ENCODE results near the gene GPR137C.

The GPR137C gene

DNA sequence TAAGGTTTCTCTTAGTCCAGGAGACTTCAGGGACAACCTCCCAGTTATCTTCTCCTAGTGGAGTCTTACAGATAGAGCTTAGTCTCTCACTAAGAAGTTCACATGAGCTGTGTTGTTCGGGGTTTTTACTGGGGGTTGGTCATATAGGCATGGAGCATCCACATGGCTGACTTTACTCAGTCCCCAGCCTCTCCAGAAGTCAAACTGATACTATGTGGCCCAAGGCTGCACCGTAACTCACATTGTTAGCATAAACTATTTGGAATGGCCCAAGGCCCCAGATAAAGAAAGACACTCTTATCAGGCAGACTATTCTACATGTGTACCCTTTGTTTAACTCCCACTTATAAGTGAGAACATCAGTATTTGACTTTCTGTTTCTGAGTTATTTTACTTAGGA lies 23.2 kb downstream of the GPR137C start:
- DNase-seq, result no peak

DNA sequence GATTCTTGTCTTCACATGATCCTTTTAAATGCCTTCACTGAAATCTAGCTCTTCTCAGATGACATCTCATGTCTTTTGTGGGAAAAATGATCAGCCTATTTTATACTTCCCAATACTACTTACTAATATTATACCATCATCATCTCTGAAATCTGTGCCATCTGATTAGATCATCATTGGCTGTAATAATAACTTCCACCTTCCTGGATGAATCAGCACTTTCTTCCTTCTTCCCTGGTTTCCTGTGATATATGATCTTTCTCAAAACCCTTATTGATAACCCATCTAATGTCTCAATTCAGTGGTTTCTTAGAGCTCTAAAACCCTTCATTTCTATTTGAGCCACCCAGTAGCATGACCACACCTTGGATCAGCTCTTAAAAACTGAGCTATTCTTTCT lies 30.9 kb downstream of the GPR137C start:
- DNase-seq, result no peak

DNA sequence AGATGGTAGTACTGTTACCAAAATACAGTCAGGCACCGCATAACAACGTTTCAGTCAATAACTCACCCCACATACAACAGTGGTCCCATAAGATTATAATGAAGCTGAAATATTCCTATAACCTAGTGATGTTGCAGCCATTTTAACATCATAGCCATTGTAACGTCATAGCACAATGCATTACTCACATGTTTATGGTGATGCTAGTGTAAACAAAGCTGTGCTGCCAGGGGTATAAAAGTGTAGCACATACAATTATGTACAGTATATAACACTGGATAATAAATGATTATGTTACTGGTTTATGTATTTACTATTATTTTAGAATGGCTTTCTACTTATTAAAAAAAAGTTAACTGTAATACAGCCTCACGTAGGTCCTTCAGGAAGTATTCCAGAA lies 37.0 kb downstream of the GPR137C start:
- no peak for DNase-seq

DNA sequence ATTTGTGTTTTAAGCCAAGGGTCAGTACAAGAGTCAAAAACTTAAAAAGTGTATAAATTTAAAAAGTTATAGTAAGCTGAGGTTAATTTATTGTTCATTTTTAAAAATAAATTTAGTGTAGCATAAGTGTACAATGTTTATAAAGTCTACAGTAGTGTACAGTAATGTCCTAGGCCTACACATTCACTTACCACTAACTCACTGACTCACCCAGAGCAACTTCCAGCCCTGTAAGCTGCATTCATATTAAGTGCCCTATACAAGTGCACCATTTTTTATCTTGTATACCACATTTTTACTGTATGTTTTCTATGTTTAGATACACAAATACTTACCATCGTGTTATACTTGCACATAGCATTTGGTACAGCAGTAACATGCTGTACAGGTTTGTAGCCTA lies 37.7 kb downstream of the GPR137C start:
- no peak for DNase-seq

DNA sequence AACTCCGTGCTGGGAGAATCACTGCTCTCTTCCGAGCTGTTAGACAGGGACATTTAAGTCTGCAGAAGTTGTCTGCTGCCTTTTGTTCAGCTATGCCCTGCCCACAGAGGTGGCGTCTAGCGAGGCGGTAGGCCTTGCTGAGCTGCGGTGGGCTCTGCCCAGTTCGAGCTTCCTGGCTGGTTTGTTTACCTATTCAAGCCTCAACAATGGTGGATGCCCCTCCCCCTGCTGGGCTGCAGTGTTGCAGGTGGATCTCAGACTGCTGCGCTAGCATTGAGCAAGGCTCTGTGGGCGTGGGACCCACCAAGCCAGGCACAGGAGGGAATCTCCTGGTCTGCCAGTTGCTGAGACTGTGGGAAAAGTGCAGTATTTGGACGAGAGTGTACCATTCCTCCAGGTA lies 43.7 kb downstream of the GPR137C start:
- no peak for DNase-seq

DNA sequence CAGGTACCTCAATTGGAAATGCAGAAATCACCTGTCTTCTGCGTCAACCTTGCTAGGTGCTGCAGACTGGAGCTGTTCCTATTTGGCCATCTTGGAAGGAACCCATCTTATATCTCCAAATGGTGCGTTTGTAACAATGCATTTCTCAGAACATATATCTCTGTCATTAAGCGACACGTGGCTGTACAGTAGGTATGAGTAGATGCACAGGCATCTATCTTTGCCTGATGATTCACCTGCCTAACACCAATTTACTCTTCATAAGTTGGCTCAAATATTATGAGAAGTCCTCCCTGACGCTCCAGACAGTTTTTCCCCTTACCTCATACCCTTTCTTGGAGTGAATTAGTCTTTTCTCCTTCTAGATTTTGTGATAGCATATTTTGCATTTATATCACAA lies 44.2 kb downstream of the GPR137C start:
- no peak for DNase-seq

DNA sequence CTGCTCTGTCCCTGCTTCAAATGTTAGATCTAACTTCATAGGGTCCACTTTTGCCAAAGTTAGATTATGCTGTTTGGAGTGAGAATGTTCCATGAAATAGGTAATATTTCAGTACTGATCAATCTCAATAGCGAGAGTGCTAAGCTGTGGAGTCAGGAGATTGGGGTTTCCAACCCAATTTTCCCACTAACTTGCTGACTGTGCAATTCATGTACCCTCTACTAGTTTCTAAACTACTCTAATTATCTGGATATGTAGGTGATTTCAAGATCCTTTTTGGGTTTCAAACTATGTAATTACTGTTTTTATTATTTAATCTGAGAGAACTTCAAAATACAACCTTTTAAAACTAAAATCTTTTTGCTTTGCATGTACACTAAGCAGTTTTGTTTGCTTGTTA lies 45.9 kb downstream of the GPR137C start:
- no peak for DNase-seq

DNA sequence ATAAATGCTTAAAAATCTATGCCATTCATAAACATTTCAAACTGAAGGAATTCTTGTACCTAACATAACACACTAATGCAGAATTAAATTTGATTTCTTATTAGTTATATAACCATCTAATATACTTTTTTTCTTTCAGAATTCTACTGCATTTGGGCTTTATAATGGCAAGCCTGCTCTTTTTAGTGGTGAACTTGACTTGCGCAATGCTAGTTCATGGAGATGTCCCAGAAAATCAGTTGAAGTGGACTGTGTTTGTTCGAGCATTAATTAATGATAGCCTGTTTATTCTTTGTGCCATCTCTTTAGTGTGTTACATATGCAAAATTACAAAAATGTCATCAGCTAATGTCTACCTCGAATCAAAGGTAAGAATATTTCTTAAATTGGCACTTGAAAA lies 47.3 kb downstream of the GPR137C start:
- DNase-seq, result no peak

DNA sequence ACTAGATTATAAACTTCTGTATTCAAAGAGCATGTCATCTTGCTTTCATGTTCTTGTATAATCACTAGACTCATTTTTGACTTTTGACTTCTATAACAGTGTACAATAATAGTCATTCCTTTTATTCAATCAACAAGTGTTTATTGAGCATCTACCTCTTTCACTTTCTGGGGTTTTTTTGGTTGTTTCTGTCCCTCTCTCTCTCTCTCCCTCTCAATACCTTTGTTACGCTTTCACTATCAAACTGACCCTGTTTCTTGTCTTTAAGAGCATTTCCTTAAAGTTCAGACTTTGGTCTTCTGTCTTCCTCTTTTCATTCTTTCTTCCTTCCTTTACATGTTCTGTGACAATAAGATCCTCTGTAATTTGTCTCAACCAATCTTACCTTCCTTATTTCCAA lies 49.5 kb downstream of the GPR137C start:
- DNase-seq, result no peak

DNA sequence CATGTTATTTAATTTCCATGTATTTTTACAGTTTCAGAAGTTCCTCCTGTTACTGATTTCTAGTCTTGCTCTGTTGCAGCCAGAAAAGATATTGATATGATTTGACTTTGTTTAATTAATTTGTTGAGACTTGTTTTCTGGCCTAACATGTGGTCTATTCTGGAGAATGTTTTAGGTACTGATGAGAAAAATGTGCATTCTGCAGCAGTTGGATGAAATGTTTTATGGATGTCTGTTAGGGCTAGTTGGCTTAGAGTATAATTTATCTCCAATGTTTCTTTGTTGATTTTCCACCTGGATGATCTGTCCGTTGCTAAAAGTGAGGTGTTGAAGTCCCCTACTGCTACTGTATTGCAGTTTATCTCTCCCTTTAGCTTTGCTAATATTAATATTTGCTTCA lies 54.4 kb downstream of the GPR137C start:
- no peak for DNase-seq

DNA sequence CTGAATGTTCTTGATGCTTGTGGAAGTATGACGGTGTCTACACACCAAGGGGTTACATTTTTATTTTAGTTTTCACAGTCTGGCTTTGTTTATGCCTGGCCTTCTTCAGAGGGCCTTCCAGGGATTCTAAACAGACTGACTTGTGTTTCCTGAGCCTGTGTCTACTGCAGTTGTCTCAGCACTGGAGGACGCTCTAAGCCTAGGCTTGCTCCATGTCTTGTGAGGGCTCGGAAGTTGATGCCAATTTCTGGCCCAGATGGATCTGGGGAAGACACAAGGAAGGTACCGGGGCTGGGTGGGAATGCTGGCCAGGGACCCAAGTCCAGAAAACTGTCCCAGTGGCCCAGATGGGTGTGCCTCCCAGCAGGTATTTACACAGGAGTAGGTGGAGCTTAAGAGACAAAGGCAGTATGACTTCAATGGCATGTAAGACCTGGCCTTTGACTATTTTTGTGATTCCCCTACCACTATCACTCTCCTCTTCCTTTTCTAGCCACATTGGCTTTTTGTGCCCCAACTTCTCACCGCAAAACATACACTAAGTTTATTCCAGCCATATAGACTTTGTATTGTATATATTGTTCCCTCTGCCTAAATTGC lies 56.9 kb downstream of the GPR137C start:
- DNase-seq, result no peak

DNA sequence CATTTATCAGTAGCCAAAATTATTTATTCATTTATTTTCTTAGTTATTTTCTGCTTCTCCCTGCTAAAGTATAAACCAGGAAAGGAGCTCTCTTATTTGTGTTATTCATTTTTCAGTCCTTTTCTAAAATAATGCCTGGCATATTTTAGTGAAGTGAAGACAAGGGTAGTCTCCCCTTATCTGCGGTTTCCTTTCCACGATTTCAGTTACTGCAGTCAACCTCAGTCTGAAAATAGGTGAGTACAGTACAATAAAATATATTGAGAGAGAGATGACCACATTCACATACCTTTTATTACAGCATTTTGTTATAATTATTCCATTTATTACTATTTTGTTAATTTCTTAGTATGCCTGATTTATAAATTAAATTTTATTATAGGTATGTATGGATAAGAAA lies 57.6 kb downstream of the GPR137C start:
- DNase-seq, result no peak

DNA sequence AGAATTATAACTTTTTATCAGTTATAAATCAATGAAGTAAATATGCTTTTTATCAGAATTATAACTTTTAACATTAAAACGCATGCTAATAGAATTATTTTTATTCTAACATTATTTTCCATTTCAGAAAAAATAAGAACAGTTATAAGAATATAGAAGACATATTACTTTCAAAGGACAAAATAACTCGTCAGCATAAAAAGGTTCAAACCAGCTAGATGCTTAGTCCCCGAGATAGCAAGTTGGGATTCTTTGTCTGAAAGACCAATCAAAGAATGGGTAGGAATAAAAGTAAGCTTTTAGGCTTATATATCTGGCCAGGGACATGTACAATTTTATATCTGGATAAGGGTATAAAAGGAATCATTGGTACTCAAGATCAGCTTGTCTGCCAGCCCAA lies 66.0 kb downstream of the GPR137C start:
- no peak for DNase-seq

DNA sequence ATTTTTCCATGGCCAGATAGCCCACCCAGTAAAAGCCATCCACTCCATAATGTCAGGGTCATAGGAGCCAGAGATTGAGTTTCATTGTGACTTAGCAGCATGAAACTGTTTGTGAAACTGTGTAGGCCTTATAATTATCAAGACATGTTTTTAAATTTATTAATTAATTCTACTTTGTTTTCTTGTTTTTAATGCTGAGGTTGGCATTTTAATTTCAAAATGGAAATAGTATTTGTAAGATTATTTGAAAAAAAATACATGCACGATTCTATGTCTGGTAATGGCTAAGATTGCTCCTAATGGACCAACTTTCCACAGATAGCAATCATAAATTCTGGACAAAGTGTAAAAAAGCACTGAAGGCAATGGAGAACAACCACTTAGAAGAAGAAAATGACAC lies 67.1 kb downstream of the GPR137C start:
- DNase-seq, result no peak

DNA sequence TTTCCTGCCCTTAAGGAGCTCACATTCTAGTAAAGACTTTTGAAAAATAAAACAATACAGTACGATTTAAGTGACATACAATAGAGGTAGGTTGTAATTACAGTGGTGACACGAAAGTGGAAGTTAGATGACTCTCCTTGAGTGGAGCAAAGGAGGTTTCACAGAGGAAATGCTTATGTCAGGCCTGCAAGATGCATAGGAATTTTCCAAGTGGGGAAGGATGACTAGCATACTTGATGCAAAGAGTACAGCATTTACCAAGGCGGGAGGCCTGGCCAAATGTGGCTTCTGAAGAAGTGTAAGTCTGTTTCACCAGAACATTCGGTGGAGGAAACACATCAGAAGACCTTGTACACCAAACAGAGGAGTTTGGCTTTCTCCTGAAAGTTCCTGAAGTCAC lies 87.5 kb downstream of the GPR137C start:
- DNase-seq, result no peak

DNA sequence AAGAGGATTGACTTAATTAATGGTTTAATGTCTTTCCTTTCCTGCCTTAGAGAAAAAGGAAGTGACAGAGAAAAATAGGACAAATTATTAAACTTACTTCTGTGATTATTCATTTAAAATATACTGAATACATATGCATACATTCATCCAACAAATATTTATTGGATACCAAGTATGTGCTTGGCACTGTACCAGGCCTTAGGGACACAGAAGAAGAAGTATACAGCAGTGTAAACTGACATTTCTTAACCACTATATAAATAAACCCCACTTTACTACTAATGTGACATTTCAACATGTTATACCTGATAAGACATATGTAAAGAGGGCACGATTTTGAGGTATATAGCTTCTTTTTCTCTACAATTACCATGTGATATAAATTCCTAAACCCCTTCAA lies 89.1 kb downstream of the GPR137C start:
- no peak for DNase-seq

DNA sequence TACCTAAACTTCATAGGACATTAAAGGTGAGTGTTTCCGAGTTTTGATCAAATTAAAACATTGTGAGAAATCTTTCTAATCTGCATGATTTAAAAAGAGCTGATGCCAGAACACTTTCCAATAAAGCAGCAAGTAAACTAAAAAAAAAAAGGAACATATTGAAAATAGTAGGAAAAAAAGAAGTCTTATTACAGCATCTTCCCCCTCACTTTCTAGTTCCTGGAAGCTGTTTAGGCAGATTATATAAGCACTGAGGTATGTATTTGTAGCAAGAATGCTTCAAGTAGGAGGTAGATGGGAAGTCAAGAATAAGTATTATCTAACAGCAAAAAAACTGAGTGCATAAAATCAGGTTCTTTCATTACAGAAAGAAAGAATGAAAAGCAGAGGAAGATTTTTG lies 96.9 kb downstream of the GPR137C start:
- no peak for DNase-seq

DNA sequence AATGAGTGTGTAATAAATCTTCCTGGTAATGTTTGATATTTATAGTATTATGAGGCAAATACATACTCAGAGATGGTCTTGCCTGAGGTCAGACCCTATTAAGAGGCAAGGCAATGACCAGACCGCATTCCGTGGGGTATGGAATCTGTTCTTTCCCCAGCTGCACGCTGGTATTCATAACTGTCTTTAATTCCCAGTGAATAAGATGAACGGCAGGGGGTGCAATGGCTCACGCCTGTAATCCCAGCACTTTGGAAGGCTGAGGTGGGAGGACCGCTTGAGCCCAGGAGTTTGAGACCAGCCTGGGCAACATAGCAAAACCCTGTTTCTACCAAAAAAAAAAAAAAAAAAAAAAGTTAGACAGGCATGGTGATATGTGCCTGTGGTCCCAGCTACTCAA lies 98.1 kb downstream of the GPR137C start:
- DNase-seq, result no peak

DNA sequence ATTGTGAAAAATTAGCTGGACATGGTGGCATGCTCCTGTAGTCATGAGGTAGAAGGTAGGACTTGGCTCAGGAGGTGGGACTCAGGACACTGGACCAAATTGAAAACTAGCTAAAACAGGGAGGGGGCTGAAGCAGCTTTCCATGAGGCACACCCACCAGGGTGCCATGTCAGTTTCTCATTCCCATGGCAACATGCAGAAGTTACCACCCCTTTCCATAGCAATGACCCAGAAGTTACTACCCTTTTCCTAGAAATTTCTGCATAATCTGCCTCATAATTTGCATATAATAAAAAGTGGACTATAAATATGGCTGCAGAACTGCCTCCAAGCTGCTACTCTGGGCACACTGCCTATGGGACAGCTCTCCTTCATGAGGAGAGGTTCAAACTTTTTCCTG lies 104.3 kb downstream of the GPR137C start:
- no peak for DNase-seq

DNA sequence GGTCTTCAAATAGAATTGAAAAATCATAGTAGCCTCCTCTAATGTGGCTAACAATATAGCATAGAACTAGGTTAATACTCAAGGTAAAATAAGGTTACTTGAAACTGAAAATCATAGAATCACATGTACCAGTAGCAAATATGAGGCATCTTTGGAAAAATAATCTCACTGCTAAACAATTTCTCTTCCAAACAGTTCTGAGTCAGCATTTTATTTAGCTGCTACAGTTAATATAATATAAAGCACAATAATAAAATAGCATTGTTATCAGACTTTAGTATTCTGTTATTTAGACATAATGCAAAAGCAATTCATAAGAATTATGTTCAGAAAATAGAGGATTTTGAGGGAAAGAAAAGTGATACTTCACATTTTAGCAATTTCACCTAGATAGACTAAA lies 107.7 kb downstream of the GPR137C start:
- DNase-seq, result no peak

DNA sequence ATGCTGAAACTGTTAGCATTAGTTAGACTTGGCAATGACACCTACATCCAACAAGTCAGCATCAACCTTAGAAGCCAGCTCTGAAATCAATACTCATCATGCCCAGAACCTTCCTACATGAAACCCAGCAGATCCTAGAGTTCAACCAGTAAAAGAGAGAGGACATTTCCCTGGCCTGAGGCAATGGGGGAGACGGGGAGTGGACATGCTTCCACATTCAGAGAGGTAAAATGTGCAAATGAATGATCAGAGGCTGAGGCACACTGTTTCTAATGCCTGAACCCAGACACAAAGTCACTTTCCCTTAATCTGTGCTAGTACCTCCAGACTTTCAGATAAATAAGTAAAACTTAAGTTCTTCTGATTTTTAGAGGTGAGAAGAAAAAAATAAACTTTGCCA lies 108.2 kb downstream of the GPR137C start:
- no peak for DNase-seq

DNA sequence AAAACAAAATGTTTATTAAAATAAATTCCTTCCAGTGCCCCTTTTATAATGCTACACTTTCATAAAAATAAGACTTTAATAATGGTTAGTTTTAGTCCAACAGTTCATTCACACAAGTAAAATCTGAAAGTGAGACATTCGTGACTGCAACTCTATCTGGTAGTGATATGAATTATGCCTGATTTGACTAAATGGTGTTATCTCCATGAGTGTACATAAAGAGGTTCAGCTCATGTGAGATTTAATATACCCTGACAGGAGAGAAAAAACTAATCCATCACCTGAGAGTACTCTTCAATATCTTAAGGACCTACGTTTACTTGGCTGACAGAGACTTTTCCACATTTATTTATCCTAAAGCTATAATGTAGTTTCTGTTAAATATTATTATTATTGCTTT lies 108.7 kb downstream of the GPR137C start:
- DNase-seq, result no peak

DNA sequence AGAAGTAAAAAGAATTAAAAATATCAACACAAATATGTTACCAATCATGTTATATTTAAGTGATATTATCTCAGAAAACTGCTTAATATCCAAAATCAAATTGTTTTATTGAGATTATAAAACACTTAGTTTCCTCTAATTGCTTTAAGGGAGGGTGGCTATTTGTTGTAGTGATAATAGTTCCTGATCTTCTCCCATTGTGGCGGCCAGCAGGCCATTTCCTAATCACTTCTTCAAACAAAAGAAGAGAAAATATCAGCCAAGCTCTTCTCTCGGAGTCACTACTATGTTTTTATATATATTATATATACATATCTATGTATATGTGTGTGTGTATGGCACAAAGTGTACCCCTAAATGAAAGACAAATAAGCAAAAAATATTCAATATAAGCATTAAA lies 111.2 kb downstream of the GPR137C start:
- no peak for DNase-seq

DNA sequence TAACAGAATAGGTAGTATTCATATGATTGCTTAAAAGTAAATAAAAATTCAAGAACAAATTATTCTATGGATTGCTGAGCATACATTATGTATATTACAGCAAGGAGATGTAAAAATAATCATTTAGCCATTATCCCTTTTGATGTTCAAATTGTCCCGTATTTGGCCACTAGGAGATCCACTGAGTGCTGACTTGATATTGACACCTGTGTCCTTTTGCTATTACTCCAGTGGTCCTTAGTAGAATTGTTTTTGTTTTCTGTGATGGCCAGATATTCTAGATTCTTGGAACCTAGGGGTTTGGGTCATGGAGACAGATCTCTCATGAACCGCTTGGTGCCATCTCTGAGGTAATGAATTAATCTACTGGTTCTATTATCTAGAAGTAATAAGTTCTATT lies 126.0 kb downstream of the GPR137C start:
- DNase-seq, result no peak

DNA sequence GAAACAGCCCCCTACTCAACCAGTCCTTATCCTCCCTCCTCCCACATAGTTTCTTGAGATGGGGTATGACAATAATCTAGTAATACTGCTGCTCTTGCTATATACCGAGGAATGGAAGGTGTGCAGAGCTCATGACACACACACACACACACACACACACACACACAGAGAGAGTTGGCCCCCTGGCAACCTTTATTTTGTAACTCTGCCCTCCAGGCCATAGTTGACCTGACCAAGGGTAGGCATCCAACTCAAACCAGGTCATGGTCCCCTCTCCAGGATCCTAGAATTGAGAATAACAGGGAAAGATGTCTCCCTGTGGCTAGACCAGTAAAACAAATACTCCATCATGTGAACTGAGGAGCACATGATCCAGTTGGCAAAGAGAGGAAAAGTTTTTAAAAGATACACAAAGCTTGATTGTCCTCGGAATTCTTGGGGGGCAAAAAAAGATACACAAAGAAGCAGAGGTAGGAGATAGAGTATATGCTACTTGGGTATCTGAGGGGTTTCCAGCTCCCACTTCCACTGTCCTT lies 131.4 kb downstream of the GPR137C start:
- no peak for DNase-seq

DNA sequence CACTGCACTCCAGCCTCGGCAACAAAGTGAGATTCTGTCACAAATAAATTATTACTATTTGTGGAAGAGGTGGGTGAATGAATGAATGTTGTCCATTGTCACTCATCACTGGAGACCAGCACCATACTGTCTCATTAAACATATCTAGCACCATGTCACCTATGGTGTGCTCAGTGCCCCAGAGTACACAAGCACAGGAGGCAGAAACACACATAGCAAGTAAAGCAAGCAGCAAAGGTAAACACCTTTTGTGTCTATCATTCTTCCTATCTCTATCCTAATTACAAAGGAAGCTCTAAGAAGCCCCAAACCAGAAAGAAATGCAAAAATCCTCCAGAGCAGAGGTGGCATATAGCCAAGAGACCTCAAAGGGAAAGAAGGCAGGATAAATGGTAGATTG lies 133.5 kb downstream of the GPR137C start:
- DNase-seq, result no peak
